PC-3 (cell line): ENCODE measurements around the gene LGALS3BP. TPM values are rescaled to one million over a fixed set of nuclear protein-coding genes. Genes with fewer than 3 reads are reported as not detected.
A peak's percentile ranks its signal among the peaks of the same experiment; 100 is the strongest.

Experiments used
- ATAC-seq: fragments of 200-7000 bp; cut with Tn5 transposase; 2 replicates; pipeline ENCODE4 v1.9.1; 2020; ENCODE audit warnings: mild to moderate bottlenecking, moderate library complexity
- Bru-seq: library from RNA; stranded (reverse); fragments of 400-500 nt; gene quantifications from one replicate; lab custom pipeline; 2021; lab: Mats Ljungman, UMichigan
- BruChase-seq, 2 experiments: library from RNA; stranded (reverse); fragments of 400-500 nt; gene quantifications; one replicate each; lab custom pipeline; 2021; lab: Mats Ljungman, UMichigan
- BruUV-seq: library from RNA; stranded (reverse); fragments of 400-500 nt; replicated peaks from 2 replicates; lab custom pipeline; 2021; lab: Mats Ljungman, UMichigan
- CTCF ChIA-PET: fragments of 300-600 bp; sonication (Branson Sonifier 250); formaldehyde crosslinking; loops from one replicate; lab custom pipeline; 2022; ENCODE audit warnings: antibody characterized with exemption; lab: Charles Lee
- POLR2A ChIA-PET: fragments of 300-600 bp; sonication (Branson Sonifier 250); formaldehyde crosslinking; loops from one replicate; lab custom pipeline; 2022; ENCODE audit warnings: antibody characterized with exemption; ENCODE audit not compliant: unreplicated experiment; lab: Charles Lee
- DNase-seq: peaks from one replicate; pipeline ENCODE4 v3.0.0-alpha.2; 2015
- H2AFZ ChIP-seq: fragments of 300-600 bp; sonication (generic); 2 replicates; pipeline ENCODE4 v1.6.0; 2016; ENCODE audit warnings: antibody characterized with exemption, low read length
- H3F3A ChIP-seq: fragments of 300-600 bp; sonication (generic); one replicate; pipeline ENCODE4 v1.6.0; 2017; ENCODE audit warnings: antibody characterized with exemption, low read length, control low read depth, mild to moderate bottlenecking; ENCODE audit not compliant: unreplicated experiment
- H3K27ac ChIP-seq: fragments of 300-600 bp; sonication (generic); 2 replicates; pipeline ENCODE4 v1.5.1; 2016; ENCODE audit warnings: mild to moderate bottlenecking, low read length
- H3K27me3 ChIP-seq: fragments of 300-600 bp; sonication (generic); 2 replicates; pipeline ENCODE4 v1.6.1; 2016; ENCODE audit warnings: low read length, mixed read lengths
- H3K36me3 ChIP-seq: fragments of 300-600 bp; sonication (generic); 2 replicates; pipeline ENCODE4 v1.6.1; 2016; ENCODE audit warnings: low read depth, mixed run types, low read length, mixed read lengths
- H3K4me1 ChIP-seq: fragments of 300-600 bp; sonication (generic); 2 replicates; pipeline ENCODE4 v1.5.1; 2016; ENCODE audit warnings: low read length; ENCODE audit not compliant: insufficient read depth
- H3K4me2 ChIP-seq: fragments of 300-600 bp; sonication (generic); 2 replicates; pipeline ENCODE4 v1.6.0; 2016; ENCODE audit warnings: low read length
- H3K4me3 ChIP-seq: fragments of 300-600 bp; sonication (generic); 2 replicates; pipeline ENCODE4 v1.5.1; 2016; ENCODE audit warnings: mild to moderate bottlenecking, low read length, mixed read lengths
- H3K79me2 ChIP-seq: fragments of 300-600 bp; sonication (generic); 2 replicates; pipeline ENCODE4 v1.6.1; 2017; ENCODE audit warnings: low read length, mixed read lengths
- H3K9ac ChIP-seq: fragments of 300-600 bp; sonication (generic); 2 replicates; pipeline ENCODE4 v1.6.0; 2016; ENCODE audit warnings: mild to moderate bottlenecking, low read length
- H3K9me2 ChIP-seq: fragments of 300-600 bp; sonication (generic); replicated peaks from 2 replicates; pipeline ENCODE4 v1.6.1; 2016; ENCODE audit warnings: mixed run types, low read length, mixed read lengths
- H3K9me3 ChIP-seq: fragments of 300-600 bp; sonication (generic); 2 replicates; pipeline ENCODE4 v1.6.1; 2016; ENCODE audit warnings: low read length, mixed read lengths
- H4K20me1 ChIP-seq: fragments of 300-600 bp; sonication (generic); 2 replicates; pipeline ENCODE4 v1.6.1; 2016; ENCODE audit warnings: low read length, mixed read lengths
- EZH2 ChIP-seq: fragments of 300-600 bp; sonication (generic); IDR thresholded peaks from one replicate; pipeline ENCODE4 v1.6.1; 2017; ENCODE audit warnings: antibody characterized with exemption, mild to moderate bottlenecking, low read length; ENCODE audit not compliant: unreplicated experiment
- EZH2phosphoT487 ChIP-seq: fragments of 300-600 bp; sonication (generic); IDR thresholded peaks from 2 replicates; pipeline ENCODE4 v1.6.1; 2018; ENCODE audit warnings: mild to moderate bottlenecking, antibody characterized with exemption, low read length, borderline replicate concordance
- intact Hi-C: fragments of 100-400 bp; cut with micrococcal nuclease; formaldehyde crosslinking; loops from 2 replicates; pipeline ENCODE4 v1.9.0; 2023
- long read RNA-seq: library from polyadenylated mRNA; unstranded; transcript quantifications from one replicate; pipeline ENCODE4 v2.0.0, GENCODE V29; 2021; ENCODE audit not compliant: unreplicated experiment
- total RNA-seq: library from RNA; depleted of rRNA; stranded (reverse); fragments of >200 nt; gene quantifications from 2 replicates; pipeline ENCODE4 v1.2.3, GENCODE V29; 2014; rRNA removed
- TF ChIP-seq, protein P1 (sequence below): fragments of 300-600 bp; sonication (generic); conservative IDR thresholded peaks from 2 replicates; pipeline ENCODE4 v1.5.1; 2017; ENCODE audit warnings: antibody characterized with exemption, low read depth, mild to moderate bottlenecking, low read length

The LGALS3BP gene, protein sequence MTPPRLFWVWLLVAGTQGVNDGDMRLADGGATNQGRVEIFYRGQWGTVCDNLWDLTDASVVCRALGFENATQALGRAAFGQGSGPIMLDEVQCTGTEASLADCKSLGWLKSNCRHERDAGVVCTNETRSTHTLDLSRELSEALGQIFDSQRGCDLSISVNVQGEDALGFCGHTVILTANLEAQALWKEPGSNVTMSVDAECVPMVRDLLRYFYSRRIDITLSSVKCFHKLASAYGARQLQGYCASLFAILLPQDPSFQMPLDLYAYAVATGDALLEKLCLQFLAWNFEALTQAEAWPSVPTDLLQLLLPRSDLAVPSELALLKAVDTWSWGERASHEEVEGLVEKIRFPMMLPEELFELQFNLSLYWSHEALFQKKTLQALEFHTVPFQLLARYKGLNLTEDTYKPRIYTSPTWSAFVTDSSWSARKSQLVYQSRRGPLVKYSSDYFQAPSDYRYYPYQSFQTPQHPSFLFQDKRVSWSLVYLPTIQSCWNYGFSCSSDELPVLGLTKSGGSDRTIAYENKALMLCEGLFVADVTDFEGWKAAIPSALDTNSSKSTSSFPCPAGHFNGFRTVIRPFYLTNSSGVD
- 72.4 and 121 TPM in 2 replicates for total RNA-seq
- percentile 66 among the genes with signal in this experiment for Bru-seq, nascent RNA
- BruChase-seq, experiment 1, labeled RNA remaining after a 6-hour chase, result percentile 82 among the genes with signal in this experiment
- percentile 81 among the genes with signal in this experiment for BruChase-seq, experiment 2, labeled RNA remaining after a 2-hour chase
- long read RNA-seq, transcript LGALS3BP-202 (5 exons, 936 nt), result minor isoform, 5 of 396 reads
- long read RNA-seq, transcript LGALS3BP-201 (6 exons, 2,405 nt), result major isoform, 266 of 396 reads
- long read RNA-seq, partial matches to known transcripts, result 25 of 396 reads
- long read RNA-seq, other reads (novel, unspliced or antisense), result 94 of 396 reads

DNA sequence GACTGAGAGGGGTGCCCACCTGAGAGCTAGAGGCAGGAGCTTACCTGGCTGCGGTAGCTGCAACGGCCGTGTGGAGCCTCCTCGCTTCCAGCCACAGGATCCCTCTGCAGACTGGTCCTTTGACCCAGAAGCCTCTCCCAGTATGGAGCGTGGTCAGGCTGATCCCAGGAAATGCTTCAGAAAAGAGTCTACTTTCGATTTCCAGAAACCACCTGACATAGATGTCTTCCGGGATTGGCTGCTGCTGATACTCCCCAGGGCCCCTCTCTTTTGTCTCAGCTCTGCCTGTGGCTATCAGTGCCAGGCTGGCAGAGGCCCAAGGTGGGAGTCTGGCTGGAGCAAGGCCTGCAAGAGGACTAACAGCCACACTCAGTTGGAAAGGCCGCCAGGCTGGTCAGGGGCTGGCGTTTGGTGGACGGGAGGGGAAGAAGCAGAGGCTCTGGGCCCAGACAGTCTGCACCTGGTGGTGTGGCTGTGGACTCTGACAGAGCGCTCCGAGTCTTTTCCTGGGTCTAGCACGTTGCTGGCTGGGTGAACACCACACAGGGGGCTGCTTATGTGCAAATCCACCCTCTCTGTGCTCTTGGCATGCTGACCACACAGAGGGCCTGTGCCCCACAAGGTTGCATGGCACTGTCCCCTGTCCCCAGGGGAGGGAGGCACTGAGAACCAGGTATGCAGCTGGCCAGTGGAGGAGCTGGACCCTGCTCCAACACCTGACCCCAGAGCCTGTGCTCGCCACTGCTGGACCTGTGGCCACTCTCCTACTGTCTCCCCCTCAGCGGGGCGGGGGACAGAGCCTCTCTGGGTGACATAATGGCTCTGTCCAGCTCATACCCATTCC, at the start of gene LGALS3BP:
TSS of gene LGALS3BP (minus strand) at position 144 of the 844 bp plus-strand sequence. CDS start 2,732 bp downstream, outside the sequence.
- H3K4me1 ChIP-seq, result peaks cover 22% of the 10 kb centered on the region
- CTCF ChIA-PET, result interaction anchor here (0.6 kb wide), 1 partner anchor 66 kb away, joined by 3 read pairs; no protein-coding TSS in a partner anchor

DNA sequence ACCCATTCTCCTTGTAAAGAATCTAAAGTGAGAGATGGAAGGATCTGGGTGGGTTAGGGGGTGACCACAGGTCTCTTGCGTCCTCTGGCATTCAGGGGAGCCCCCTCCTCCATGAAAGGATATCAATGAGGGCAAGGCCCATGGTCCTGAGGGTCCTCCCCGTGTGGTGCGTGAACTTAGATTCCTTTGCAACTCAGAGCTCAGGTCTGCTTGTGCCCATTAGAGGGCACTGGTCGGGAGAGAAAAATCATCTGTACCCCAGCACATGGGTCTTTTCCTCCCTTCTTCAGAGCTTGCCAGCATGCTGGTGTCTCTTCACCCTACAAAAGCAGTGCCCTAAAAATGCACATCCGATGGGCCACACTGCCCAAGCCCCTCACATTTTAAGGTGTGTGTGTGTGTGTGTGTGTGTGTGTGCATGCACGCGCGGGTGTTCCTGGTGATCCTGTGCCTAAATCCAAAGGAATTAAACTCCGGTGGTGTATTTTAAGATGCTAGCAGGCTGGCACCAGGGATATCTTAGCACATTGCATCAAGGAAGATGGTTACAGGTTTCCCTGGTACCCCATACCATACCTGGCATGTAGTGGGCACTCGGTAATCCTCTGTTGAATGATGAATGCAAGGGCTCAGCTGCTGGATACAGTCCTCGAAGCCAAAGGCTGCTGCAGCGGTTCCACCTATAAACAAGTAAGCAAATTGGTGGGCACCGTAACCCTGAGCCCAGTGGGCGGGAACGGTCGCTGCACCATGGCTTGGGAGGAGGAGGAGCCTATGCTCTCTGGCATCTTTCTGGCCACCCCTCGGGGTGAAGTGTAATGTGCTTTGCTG, 49.0 kb upstream of the LGALS3BP start:
- Histone ChIP-seq H3K9me2 (no peaks in the 10 kb centered on the region), H3K4me1 (peaks cover 44% of the 10 kb centered on the region), H3K79me2 (no peaks in the 10 kb centered on the region), H3K4me3 (no peak overlapping the region), H4K20me1 (no peaks in the 10 kb centered on the region), H3K36me3 (no peaks in the 10 kb centered on the region), H3F3A (no peaks in the 10 kb centered on the region), H2AFZ (no peak overlapping the region), H3K9ac (no peak overlapping the region), H3K27ac (no peak overlapping the region), H3K9me3 (no peaks in the 10 kb centered on the region), H3K27me3 (no peaks in the 10 kb centered on the region), H3K4me2 (0 out of 2 replicates have a peak overlapping the region, but pooled peaks have one; percentile 81)
- no peak for TF ChIP-seq EZH2
- TF ChIP-seq EZH2phosphoT487, result no peak
- TF ChIP-seq, protein P1, sequence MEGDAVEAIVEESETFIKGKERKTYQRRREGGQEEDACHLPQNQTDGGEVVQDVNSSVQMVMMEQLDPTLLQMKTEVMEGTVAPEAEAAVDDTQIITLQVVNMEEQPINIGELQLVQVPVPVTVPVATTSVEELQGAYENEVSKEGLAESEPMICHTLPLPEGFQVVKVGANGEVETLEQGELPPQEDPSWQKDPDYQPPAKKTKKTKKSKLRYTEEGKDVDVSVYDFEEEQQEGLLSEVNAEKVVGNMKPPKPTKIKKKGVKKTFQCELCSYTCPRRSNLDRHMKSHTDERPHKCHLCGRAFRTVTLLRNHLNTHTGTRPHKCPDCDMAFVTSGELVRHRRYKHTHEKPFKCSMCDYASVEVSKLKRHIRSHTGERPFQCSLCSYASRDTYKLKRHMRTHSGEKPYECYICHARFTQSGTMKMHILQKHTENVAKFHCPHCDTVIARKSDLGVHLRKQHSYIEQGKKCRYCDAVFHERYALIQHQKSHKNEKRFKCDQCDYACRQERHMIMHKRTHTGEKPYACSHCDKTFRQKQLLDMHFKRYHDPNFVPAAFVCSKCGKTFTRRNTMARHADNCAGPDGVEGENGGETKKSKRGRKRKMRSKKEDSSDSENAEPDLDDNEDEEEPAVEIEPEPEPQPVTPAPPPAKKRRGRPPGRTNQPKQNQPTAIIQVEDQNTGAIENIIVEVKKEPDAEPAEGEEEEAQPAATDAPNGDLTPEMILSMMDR, result peak; percentile 59
- ChIA-PET CTCF (interaction anchor here (1.0 to 1.1 kb wide), 2 partner anchors 13 to 15 kb away, joined by 4 to 6 read pairs; no protein-coding TSS in a partner anchor), POLR2A (interaction anchor here (0.5 to 0.6 kb wide), 2 partner anchors 10 to 12 kb away, joined by 3 read pairs; no protein-coding TSS in a partner anchor)
- intact Hi-C loops, result no loop called here
- DNase-seq, result no peak
- no peak for ATAC-seq
- no TSS peak for BruUV-seq

More for the DNA sequence above, at the start of gene LGALS3BP:
- peak within 1 kb of the TSS; percentile 49 for H3K4me2 ChIP-seq
- H3K36me3 ChIP-seq, result no peaks in the 10 kb centered on the region
- peaks cover 12% of the 10 kb centered on the region; the same call in 1 of the 2 replicates for H3K79me2 ChIP-seq
- H3K9me2 ChIP-seq, result no peaks in the 10 kb centered on the region
- POLR2A ChIA-PET, result no interaction called here
- no peaks in the 10 kb centered on the region for H3K27me3 ChIP-seq
- TF ChIP-seq, protein P1, result no peak
- TF ChIP-seq EZH2 (no peak), EZH2phosphoT487 (no peak)
- intact Hi-C loops, result no loop called here
- H3K27ac ChIP-seq, result no peak within 1 kb of the TSS
- BruUV-seq, result no TSS peak
- peak within 1 kb of the TSS; percentile 38; the same call in 1 of the 2 replicates for H3K4me3 ChIP-seq
- DNase-seq, result peak; percentile 54
- H4K20me1 ChIP-seq, result no peaks in the 10 kb centered on the region
- peak within 1 kb of the TSS; percentile 27; the same call in 1 of the 2 replicates for H3K9ac ChIP-seq
- no peaks in the 10 kb centered on the region for H3K9me3 ChIP-seq
- H3F3A ChIP-seq, result no peaks in the 10 kb centered on the region
- peak within 1 kb of the TSS; percentile 63 for H2AFZ ChIP-seq
- peak; percentile 61 for ATAC-seq
